ENCODE measurements around the gene STK24. TPM values are rescaled to one million over a fixed set of nuclear protein-coding genes. Genes with fewer than 3 reads are reported as not detected.

The STK24 gene
- total RNA-seq, 1 donor = 82.2 TPM

GRCh38 chr13:98403076-98403475 is 173.8 kb downstream of the STK24 start:
- no peak overlapping the region for H3K4me3 ChIP-seq (ENCODE audit: insufficient read depth, low read length)
- H2AFZ ChIP-seq (ENCODE audit: low read length) = no peak overlapping the region
- H3K9me3 ChIP-seq (ENCODE audit: low read depth, low read length) = no peaks in the 10 kb centered on the region
- no peak overlapping the region for H3K27ac ChIP-seq (ENCODE audit: low read depth, low read length)
- TF ChIP-seq CTCF (IDR thresholded peaks at IDR 0.05; ENCODE audit: extremely low read depth, low read depth, low read length) = no peak
- H3K4me1 ChIP-seq (ENCODE audit: insufficient read depth, low read length) = peaks cover 4% of the 10 kb centered on the region
- H3K27me3 ChIP-seq (ENCODE audit: insufficient read depth, low read length) = no peaks in the 10 kb centered on the region
- no peak overlapping the region for H3K4me2 ChIP-seq (ENCODE audit: insufficient read depth, low read length)
- no peak for DNase-seq (ENCODE audit: insufficient read length, low spot score, missing footprints)
- no peaks in the 10 kb centered on the region for H4K20me1 ChIP-seq (ENCODE audit: insufficient read depth, low read length)
- peaks cover 12% of the 10 kb centered on the region for H3K36me3 ChIP-seq (ENCODE audit: insufficient read depth, low read length)
- no peaks in the 10 kb centered on the region for H3K79me2 ChIP-seq (ENCODE audit: insufficient read depth, low read length)

GRCh38 chr13:98401934-98402333 is 175.0 kb downstream of the STK24 start:
- no peak overlapping the region for H3K4me3 ChIP-seq (ENCODE audit: insufficient read depth, low read length)
- DNase-seq (ENCODE audit: insufficient read length, low spot score, missing footprints) = no peak
- TF ChIP-seq CTCF (IDR thresholded peaks at IDR 0.05; ENCODE audit: extremely low read depth, low read depth, low read length) = no peak
- no peak overlapping the region for H3K4me2 ChIP-seq (ENCODE audit: insufficient read depth, low read length)
- peaks cover 4% of the 10 kb centered on the region for H3K4me1 ChIP-seq (ENCODE audit: insufficient read depth, low read length)
- H4K20me1 ChIP-seq (ENCODE audit: insufficient read depth, low read length) = no peaks in the 10 kb centered on the region
- H3K36me3 ChIP-seq (ENCODE audit: insufficient read depth, low read length) = peaks cover 7% of the 10 kb centered on the region
- no peaks in the 10 kb centered on the region for H3K27me3 ChIP-seq (ENCODE audit: insufficient read depth, low read length)
- no peaks in the 10 kb centered on the region for H3K79me2 ChIP-seq (ENCODE audit: insufficient read depth, low read length)
- no peaks in the 10 kb centered on the region for H3K9me3 ChIP-seq (ENCODE audit: low read depth, low read length)
- H3K27ac ChIP-seq (ENCODE audit: low read depth, low read length) = no peak overlapping the region
- no peak overlapping the region for H2AFZ ChIP-seq (ENCODE audit: low read length)

GRCh38 chr13:98399756-98400155 is 177.2 kb downstream of the STK24 start:
- Histone ChIP-seq H4K20me1 (ENCODE audit: insufficient read depth, low read length) (no peaks in the 10 kb centered on the region), H3K9me3 (ENCODE audit: low read depth, low read length) (no peaks in the 10 kb centered on the region), H3K4me2 (ENCODE audit: insufficient read depth, low read length) (no peak overlapping the region), H3K4me1 (ENCODE audit: insufficient read depth, low read length) (peaks cover 4% of the 10 kb centered on the region), H3K4me3 (ENCODE audit: insufficient read depth, low read length) (no peak overlapping the region), H3K79me2 (ENCODE audit: insufficient read depth, low read length) (no peaks in the 10 kb centered on the region), H3K36me3 (ENCODE audit: insufficient read depth, low read length) (peaks cover 21% of the 10 kb centered on the region), H3K27me3 (ENCODE audit: insufficient read depth, low read length) (no peaks in the 10 kb centered on the region), H2AFZ (ENCODE audit: low read length) (no peak overlapping the region), H3K27ac (ENCODE audit: low read depth, low read length) (no peak overlapping the region)
- DNase-seq (ENCODE audit: insufficient read length, low spot score, missing footprints) = no peak
- TF ChIP-seq CTCF (IDR thresholded peaks at IDR 0.05; ENCODE audit: extremely low read depth, low read depth, low read length) = no peak

- no peaks in the 10 kb centered on the region for H3K9me3 ChIP-seq (ENCODE audit: low read depth, low read length)
- no peak overlapping the region for H3K27ac ChIP-seq (ENCODE audit: low read depth, low read length)
- H3K79me2 ChIP-seq (ENCODE audit: insufficient read depth, low read length) = no peaks in the 10 kb centered on the region
- no peak overlapping the region for H3K4me3 ChIP-seq (ENCODE audit: insufficient read depth, low read length)
- H3K27me3 ChIP-seq (ENCODE audit: insufficient read depth, low read length) = no peaks in the 10 kb centered on the region
- no peak overlapping the region for H3K4me2 ChIP-seq (ENCODE audit: insufficient read depth, low read length)
- H3K4me1 ChIP-seq (ENCODE audit: insufficient read depth, low read length) = peaks cover 4% of the 10 kb centered on the region
- no peaks in the 10 kb centered on the region for H4K20me1 ChIP-seq (ENCODE audit: insufficient read depth, low read length)
- no peak for DNase-seq (ENCODE audit: insufficient read length, low spot score, missing footprints)
- TF ChIP-seq CTCF (IDR thresholded peaks at IDR 0.05; ENCODE audit: extremely low read depth, low read depth, low read length) = no peak
- H2AFZ ChIP-seq (ENCODE audit: low read length) = no peak overlapping the region
- H3K36me3 ChIP-seq (ENCODE audit: insufficient read depth, low read length) = peaks cover 19% of the 10 kb centered on the region
Measured at GRCh38 chr13:98398581-98398980, 178.3 kb downstream of the STK24 start.

Data from osteoblast (primary cell).